NT2/D1 (cell line): ENCODE results near the gene FGG.
"Not testable (repeated sequence)": the region's sequence is repeated elsewhere in the genome, so short reads cannot be mapped to it uniquely, and the experiment has no call there.

Source experiments
- DNase-seq: peaks from one replicate; pipeline ENCODE4 v3.0.0-alpha.2; 2011; ENCODE audit warnings: low read depth, low spot score
- H3K27me3 ChIP-seq: 2 replicates; pipeline ENCODE4 v1.6.0; 2011; ENCODE audit warnings: mild to moderate bottlenecking; ENCODE audit not compliant: insufficient read length, insufficient read depth
- H3K36me3 ChIP-seq: 2 replicates; pipeline ENCODE4 v1.6.1; 2011; ENCODE audit warnings: mild to moderate bottlenecking, low read length, mixed read lengths; ENCODE audit not compliant: insufficient read depth, insufficient read length
- H3K4me1 ChIP-seq: 2 replicates; pipeline ENCODE4 v1.5.1; 2011; ENCODE audit not compliant: insufficient read depth, insufficient read length
- H3K4me3 ChIP-seq: 2 replicates; pipeline ENCODE4 v1.5.1; 2011; ENCODE audit warnings: low read depth; ENCODE audit not compliant: insufficient read length
- H3K9ac ChIP-seq: 2 replicates; pipeline ENCODE4 v1.6.0; 2011; ENCODE audit warnings: low read depth; ENCODE audit not compliant: insufficient read length
- H3K9me3 ChIP-seq: 2 replicates; pipeline ENCODE4 v1.5.1; 2011; ENCODE audit warnings: mild to moderate bottlenecking, low read length; ENCODE audit not compliant: insufficient read depth
- SUZ12 ChIP-seq: IDR thresholded peaks from 2 replicates; pipeline ENCODE4 v1.6.1; 2011; ENCODE audit not compliant: insufficient read length, insufficient read depth; ENCODE audit errors: extremely low read depth
- YY1 ChIP-seq: IDR thresholded peaks from 2 replicates; pipeline ENCODE4 v1.6.1; 2011; ENCODE audit not compliant: insufficient read length, insufficient read depth
- ZNF274 ChIP-seq: IDR thresholded peaks from 2 replicates; pipeline ENCODE4 v1.6.1; 2011; ENCODE audit warnings: mild to moderate bottlenecking, low read depth, low read length

Gene FGG

GRCh38 chr4:154602404-154603020, 9.9 kb downstream of the FGG start:
- Histone ChIP-seq H3K9me3 (no peaks in the 10 kb centered on the region), H3K27me3 (no peaks in the 10 kb centered on the region), H3K4me1 (no peaks in the 10 kb centered on the region), H3K36me3 (no peaks in the 10 kb centered on the region), H3K9ac (no peak overlapping the region), H3K4me3 (no peak overlapping the region)
- TF ChIP-seq SUZ12 (no peak), YY1 (no peak), ZNF274 (no peak)
- DNase-seq = no peak

GRCh38 chr4:154597798-154598774, 14.4 kb downstream of the FGG start:
- H3K4me3 ChIP-seq = no peak overlapping the region
- no peaks in the 10 kb centered on the region for H3K36me3 ChIP-seq
- no peak for TF ChIP-seq YY1
- no peak for TF ChIP-seq ZNF274
- TF ChIP-seq SUZ12 = no peak
- H3K27me3 ChIP-seq = no peaks in the 10 kb centered on the region
- DNase-seq = no peak
- H3K4me1 ChIP-seq = no peaks in the 10 kb centered on the region
- no peak overlapping the region for H3K9ac ChIP-seq
- no peaks in the 10 kb centered on the region for H3K9me3 ChIP-seq

GRCh38 chr4:154597281-154597680, 15.2 kb downstream of the FGG start:
- not testable (repeated sequence) for H3K4me3 ChIP-seq, H3K9me3 ChIP-seq, H3K27me3 ChIP-seq, H3K36me3 ChIP-seq, H3K4me1 ChIP-seq, DNase-seq, H3K9ac ChIP-seq

GRCh38 chr4:154595807-154596206, 16.6 kb downstream of the FGG start:
- H3K9me3 ChIP-seq = no peaks in the 10 kb centered on the region
- no peaks in the 10 kb centered on the region for H3K4me1 ChIP-seq
- H3K9ac ChIP-seq = no peak overlapping the region
- DNase-seq = no peak
- TF ChIP-seq SUZ12 (no peak), YY1 (no peak), ZNF274 (no peak)
- H3K4me3 ChIP-seq = no peak overlapping the region
- no peaks in the 10 kb centered on the region for H3K36me3 ChIP-seq
- no peaks in the 10 kb centered on the region for H3K27me3 ChIP-seq

- H3K4me3 ChIP-seq, H3K9ac ChIP-seq, H3K36me3 ChIP-seq, H3K27me3 ChIP-seq, H3K4me1 ChIP-seq, H3K9me3 ChIP-seq, DNase-seq: not testable (repeated sequence)
Observed at GRCh38 chr4:154594343-154594742, 18.1 kb downstream of the FGG start.

GRCh38 chr4:154593868-154594267, 18.6 kb downstream of the FGG start:
- no peak overlapping the region for H3K9ac ChIP-seq
- no peaks in the 10 kb centered on the region for H3K9me3 ChIP-seq
- no peak overlapping the region for H3K4me3 ChIP-seq
- no peak for DNase-seq
- H3K36me3 ChIP-seq = no peaks in the 10 kb centered on the region
- H3K4me1 ChIP-seq = no peaks in the 10 kb centered on the region
- no peaks in the 10 kb centered on the region for H3K27me3 ChIP-seq
- no peak for TF ChIP-seq YY1
- no peak for TF ChIP-seq ZNF274
- TF ChIP-seq SUZ12 = no peak

GRCh38 chr4:154591890-154592289, 20.6 kb downstream of the FGG start:
- Histone ChIP-seq H3K9ac (no peak overlapping the region), H3K9me3 (no peaks in the 10 kb centered on the region), H3K27me3 (no peaks in the 10 kb centered on the region), H3K4me3 (no peak overlapping the region), H3K4me1 (no peaks in the 10 kb centered on the region), H3K36me3 (no peaks in the 10 kb centered on the region)
- no peak for TF ChIP-seq YY1
- TF ChIP-seq ZNF274 = no peak
- no peak for TF ChIP-seq SUZ12
- no peak for DNase-seq
